Adrenal gland (tissue), 12 donors: ENCODE results near the gene ZBTB40. TPM values are rescaled to one million over a fixed set of nuclear protein-coding genes. Genes with fewer than 3 reads are reported as not detected.
A peak's percentile ranks its signal among the peaks of the same experiment; 100 is the strongest.

Source experiments
- DNase-seq, 7 donors: peaks; one replicate each; pipeline ENCODE4 v3.0.0-alpha.2; 2019 to 2020
- H3K27ac ChIP-seq, 5 donors: fragments of 200-600 bp; sonication (generic) in 4 of 5; 1 replicate in 3 of 5; 2 replicates in 2 of 5; pipeline versions ENCODE4 v1.5.1 to v1.8.0; 2016 to 2020; ENCODE audit warnings: mild to moderate bottlenecking in 1 of 5
- H3K27me3 ChIP-seq: fragments of 200-600 bp; 2 replicates; pipeline ENCODE4 v1.8.0; 2021
- H3K36me3 ChIP-seq, 2 donors: fragments of 200-600 bp; replicated peaks in 1 of 2; 1 replicate in 1 of 2; 2 replicates in 1 of 2; pipeline versions ENCODE4 v1.5.1 to v1.8.0; 2018 to 2022
- H3K4me1 ChIP-seq, 2 donors: fragments of 200-600 bp; replicated peaks in 1 of 2; 1 replicate in 1 of 2; 2 replicates in 1 of 2; pipeline versions ENCODE4 v1.5.1 to v1.8.0; 2018 to 2021
- H3K4me3 ChIP-seq, 4 donors: fragments of 200-600 bp; sonication (generic) in 3 of 4; one replicate each; pipeline ENCODE4 v1.5.1; 2016 to 2018
- H3K9me3 ChIP-seq, 3 donors: fragments of 200-600 bp; sonication (generic) in 1 of 3; replicated peaks in 1 of 3; 1 replicate in 2 of 3; 2 replicates in 1 of 3; pipeline versions ENCODE4 v1.5.1 to v1.8.0; 2016 to 2021
- CTCF ChIP-seq, 6 experiments: fragments of 450-650 bp in 4 of 6; fragments of 200-600 bp in 2 of 6; sonication (generic) in 1 of 6; IDR thresholded peaks; 1 replicate in 5 of 6; 2 replicates in 1 of 6; pipeline versions ENCODE4 v1.5.1 to v1.8.0; 2016 to 2021; ENCODE audit warnings: antibody characterized with exemption in 6 of 6, mild to moderate bottlenecking in 2 of 6, moderate library complexity in 1 of 6
- POLR2A ChIP-seq, 2 donors: fragments of 450-650 bp; IDR thresholded peaks; one replicate each; pipeline ENCODE4 v1.6.1; 2017; ENCODE audit warnings: antibody characterized with exemption in 2 of 2, mild to moderate bottlenecking in 2 of 2, moderate library complexity in 1 of 2
- WGBS, 4 donors: extraction: QIAGEN DNeasy Blood & Tissue Kit in 2 of 4; methylation state at CpG; one replicate each; pipeline versions ENCODE4 v1.1.5 to v1.1.7; 2013 to 2017; 5-methylcytosine and 5-hydroxymethylcytosine counted together
- intact Hi-C, 2 donors: fragments of 100-400 bp; cut with DNase I; formaldehyde crosslinking; loops; one replicate each; pipeline versions ENCODE4 v1.14.1 to v1.15.0; 2022 to 2023
- polyA plus RNA-seq, 3 donors: library from polyadenylated mRNA; stranded (reverse); fragments of 200-250 nt in 2 of 3; fragments of 350-450 nt in 1 of 3; fragmentation: Illumina TruSeq in 1 of 3; extraction: RNeasy Lipid Tissue Mini Kit (QIAGEN cat#74804) in 1 of 3; gene quantifications; one replicate each; pipeline ENCODE4 v1.2.3, GENCODE V29; 2013 to 2014
- total RNA-seq, 9 donors: library from RNA; depleted of rRNA in 4 of 9; stranded (reverse); fragments of >200 nt in 4 of 9; fragments of 120-200 nt in 1 of 9; fragmentation: NEBNext Ultra II Directional in 1 of 9; extraction: Animal tissue kit (Norgen Biotek cat#: 25700) in 1 of 9; gene quantifications; one replicate each; pipeline versions ENCODE4 v1.1.0 to v1.2.4, GENCODE V29; 2013 to 2023
- donor health status: healthy with polysubstance abuse.
- donor health status: Bipolar disorder and iron deficiency.
- donor health status: DM: yes; HTN: yes; CAD: no.
- donor health status: DM: no; HTN: no; CAD: no.
- donor health status: DM: no; HTN: no; CAD: no.
- donor health status: DM: yes; HTN: yes; CAD: no.

ZBTB40 gene
- total and polyA plus RNA-seq, 12 donors: 17.1 to 45.7 (median 27.7) TPM

- intact Hi-C loops: no loop called here
- WGBS, 4 donors: 29 to 33% (median 31%) methylated on average over 8 to 18 of the region's 18 CpGs
- no peaks in the 10 kb centered on the region for H3K27me3 ChIP-seq
Measured at GRCh38 chr1:22553104-22553880, 101.6 kb downstream of the ZBTB40 start.

GRCh38 chr1:22553991-22554522 lies 102.4 kb downstream of the ZBTB40 start:
- Histone ChIP-seq H3K36me3 (no peaks in the 10 kb centered on the region), H3K4me3 (no peak overlapping the region), H3K4me1 (peaks cover 0 to 19% of the 10 kb centered on the region in 2 donors), H3K27ac (no peak overlapping the region), H3K9me3 (no peaks in the 10 kb centered on the region), H3K27me3 (no peaks in the 10 kb centered on the region)
- 84 to 89% (median 87%) methylated on average over 7 to 8 of the region's 8 CpGs for WGBS, 4 donors
- intact Hi-C loops: no loop called here
- no peak for TF ChIP-seq CTCF (IDR thresholded peaks at IDR 0.05)
- no peak for DNase-seq

More at GRCh38 chr1:22553104-22553880, 101.6 kb downstream of the ZBTB40 start:
- Histone ChIP-seq H3K4me1 (peaks cover 0 to 19% of the 10 kb centered on the region in 2 donors), H3K4me3 (no peak overlapping the region), H3K36me3 (no peaks in the 10 kb centered on the region), H3K27ac (no peak overlapping the region), H3K9me3 (no peaks in the 10 kb centered on the region)
- TF ChIP-seq CTCF (IDR thresholded peaks at IDR 0.05): no peak
- no peak for TF ChIP-seq POLR2A (IDR thresholded peaks at IDR 0.05)
- peak in 6 of 7 donors; percentile 39 to 66 (median 60) for DNase-seq

- intact Hi-C loops: no loop called here
Measured at GRCh38 chr1:22555371-22555656, 103.7 kb downstream of the ZBTB40 start.

More at GRCh38 chr1:22555371-22555656, 103.7 kb downstream of the ZBTB40 start:
- Histone ChIP-seq H3K4me1 (peaks cover 0 to 19% of the 10 kb centered on the region in 2 donors), H3K9me3 (no peaks in the 10 kb centered on the region), H3K36me3 (no peaks in the 10 kb centered on the region), H3K27ac (no peak overlapping the region), H3K4me3 (no peak overlapping the region), H3K27me3 (no peaks in the 10 kb centered on the region)
- 60 to 70% (median 64%) methylated on average over 2 to 3 of the region's 3 CpGs for WGBS, 4 donors
- no peak for TF ChIP-seq POLR2A (IDR thresholded peaks at IDR 0.05)
- TF ChIP-seq CTCF (IDR thresholded peaks at IDR 0.05): no peak
- no peak for DNase-seq
